Measurements from ENCODE around the gene SELENON. TPM values are rescaled to one million over a fixed set of nuclear protein-coding genes. Genes with fewer than 3 reads are reported as not detected.

The SELENON gene
- polyA plus RNA-seq, 1 of the 3 experiments (the other 2 are of a cell fraction), result 56.2 TPM

DNA sequence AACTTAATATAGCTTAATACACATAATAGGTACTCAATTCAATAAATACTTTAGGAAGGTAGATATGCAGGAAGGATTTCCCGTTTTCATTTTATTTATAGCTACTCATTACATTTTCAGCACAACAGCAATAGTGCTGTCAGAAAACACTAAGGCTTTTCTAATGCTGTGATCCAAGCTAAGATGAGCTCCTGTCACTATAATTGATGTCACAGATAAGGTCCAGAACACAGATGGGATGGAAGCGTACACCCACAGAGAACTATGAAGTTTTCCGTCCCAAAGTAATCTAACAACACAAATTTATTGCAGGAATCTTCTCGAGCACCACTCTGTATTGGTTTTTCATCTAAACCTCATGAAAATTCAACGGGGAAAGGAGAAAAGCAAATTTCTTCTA is 45.7 kb downstream of the SELENON start:
- H3K27me3 ChIP-seq (ENCODE audit: insufficient read depth), result no peaks in the 10 kb centered on the region
- CTCF ChIA-PET, result no interaction called here
- H4K20me1 ChIP-seq (ENCODE audit: insufficient read depth), result no peaks in the 10 kb centered on the region
- POLR2A ChIA-PET, result no interaction called here
- 0 out of 2 replicates have a peak, but pooled peaks cover 5% of the 10 kb centered on the region for H3K9me3 ChIP-seq
- H3K4me1 ChIP-seq (ENCODE audit: control insufficient read depth in 1 of 2, insufficient read depth in 2 of 2, low read depth in 1 of 2, low read length in 1 of 2), result no peaks in the 10 kb centered on the region
- no peak for TF ChIP-seq FOXJ3 (CRISPR knock-in tag; IDR thresholded peaks at IDR 0.05)
- TF ChIP-seq, protein P1, sequence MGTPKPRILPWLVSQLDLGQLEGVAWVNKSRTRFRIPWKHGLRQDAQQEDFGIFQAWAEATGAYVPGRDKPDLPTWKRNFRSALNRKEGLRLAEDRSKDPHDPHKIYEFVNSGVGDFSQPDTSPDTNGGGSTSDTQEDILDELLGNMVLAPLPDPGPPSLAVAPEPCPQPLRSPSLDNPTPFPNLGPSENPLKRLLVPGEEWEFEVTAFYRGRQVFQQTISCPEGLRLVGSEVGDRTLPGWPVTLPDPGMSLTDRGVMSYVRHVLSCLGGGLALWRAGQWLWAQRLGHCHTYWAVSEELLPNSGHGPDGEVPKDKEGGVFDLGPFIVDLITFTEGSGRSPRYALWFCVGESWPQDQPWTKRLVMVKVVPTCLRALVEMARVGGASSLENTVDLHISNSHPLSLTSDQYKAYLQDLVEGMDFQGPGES (IDR thresholded peaks at IDR 0.05; ENCODE audit: low read depth, low read length), result no peak
- H3K9ac ChIP-seq, result no peak overlapping the region
- no peak overlapping the region for H2AFZ ChIP-seq (ENCODE audit: low read depth)
- no peaks in the 10 kb centered on the region for H3K79me2 ChIP-seq (ENCODE audit: insufficient read depth)
- H3F3A ChIP-seq (replicated peaks; ENCODE audit: insufficient read depth), result no peaks in the 10 kb centered on the region
- no peak overlapping the region for H3K4me3 ChIP-seq (ENCODE audit: low read depth in 2 of 2, low read length in 1 of 2)
- H3K4me2 ChIP-seq, result no peak overlapping the region
- no peak overlapping the region for H3K27ac ChIP-seq (ENCODE audit: low read depth in 2 of 2, low read length in 1 of 2)
- DNase-seq, result no peak
- 85% methylated on average over 5 of the region's 5 CpGs for WGBS (ENCODE audit: low lambda C conversion rate)
- no peaks in the 10 kb centered on the region for H3K36me3 ChIP-seq (replicated peaks in 1 of 2; ENCODE audit: control insufficient read depth in 1 of 2, insufficient read depth in 2 of 2, low read length in 1 of 2)
- no peaks in the 10 kb centered on the region for H3K9me2 ChIP-seq

- Histone ChIP-seq H3K4me2 (no peak overlapping the region), H3K79me2 (ENCODE audit: insufficient read depth) (peaks cover 6% of the 10 kb centered on the region; the same call in 1 of the 2 replicates), H3K9me2 (no peaks in the 10 kb centered on the region), H3F3A (replicated peaks; ENCODE audit: insufficient read depth) (no peaks in the 10 kb centered on the region), H3K9me3 (0 out of 2 replicates have a peak, but pooled peaks cover 7% of the 10 kb centered on the region), H3K27ac (ENCODE audit: low read depth in 2 of 2, low read length in 1 of 2) (no peak overlapping the region), H4K20me1 (ENCODE audit: insufficient read depth) (no peaks in the 10 kb centered on the region), H3K4me3 (ENCODE audit: low read depth in 2 of 2, low read length in 1 of 2) (no peak overlapping the region), H3K27me3 (ENCODE audit: insufficient read depth) (no peaks in the 10 kb centered on the region), H3K4me1 (ENCODE audit: control insufficient read depth in 1 of 2, insufficient read depth in 2 of 2, low read depth in 1 of 2, low read length in 1 of 2) (no peaks in the 10 kb centered on the region), H3K9ac (no peak overlapping the region), H2AFZ (ENCODE audit: low read depth) (no peak overlapping the region), H3K36me3 (replicated peaks in 1 of 2; ENCODE audit: control insufficient read depth in 1 of 2, insufficient read depth in 2 of 2, low read length in 1 of 2) (no peaks in the 10 kb centered on the region)
- TF ChIP-seq, protein P2, sequence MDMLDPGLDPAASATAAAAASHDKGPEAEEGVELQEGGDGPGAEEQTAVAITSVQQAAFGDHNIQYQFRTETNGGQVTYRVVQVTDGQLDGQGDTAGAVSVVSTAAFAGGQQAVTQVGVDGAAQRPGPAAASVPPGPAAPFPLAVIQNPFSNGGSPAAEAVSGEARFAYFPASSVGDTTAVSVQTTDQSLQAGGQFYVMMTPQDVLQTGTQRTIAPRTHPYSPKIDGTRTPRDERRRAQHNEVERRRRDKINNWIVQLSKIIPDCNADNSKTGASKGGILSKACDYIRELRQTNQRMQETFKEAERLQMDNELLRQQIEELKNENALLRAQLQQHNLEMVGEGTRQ (IDR thresholded peaks at IDR 0.05; ENCODE audit: borderline replicate concordance, low read depth, low read length), result no peak
- WGBS (ENCODE audit: low lambda C conversion rate), result 89% methylated on average over 4 of the region's 4 CpGs
- DNase-seq, result no peak
- ChIA-PET POLR2A (no interaction called here), CTCF (no interaction called here)
Measured at GRCh38 chr1:25847929-25848328, 47.9 kb downstream of the SELENON start.

- H3K27me3 ChIP-seq (ENCODE audit: insufficient read depth), result no peaks in the 10 kb centered on the region
- CTCF ChIA-PET, result no interaction called here
- H4K20me1 ChIP-seq (ENCODE audit: insufficient read depth), result no peaks in the 10 kb centered on the region
- H3K9ac ChIP-seq, result no peak overlapping the region
- no peak overlapping the region for H3K27ac ChIP-seq (ENCODE audit: low read depth in 2 of 2, low read length in 1 of 2)
- no peak overlapping the region for H3K4me2 ChIP-seq
- no peak overlapping the region for H2AFZ ChIP-seq (ENCODE audit: low read depth)
- H3K9me3 ChIP-seq, result 0 out of 2 replicates have a peak, but pooled peaks cover 7% of the 10 kb centered on the region
- POLR2A ChIA-PET, result no interaction called here
- DNase-seq, result no peak
- WGBS (ENCODE audit: low lambda C conversion rate), result 91% methylated on average over 1 of the region's 1 CpG
- H3K4me3 ChIP-seq (ENCODE audit: low read depth in 2 of 2, low read length in 1 of 2), result no peak overlapping the region
- H3K9me2 ChIP-seq, result no peaks in the 10 kb centered on the region
- H3K4me1 ChIP-seq (ENCODE audit: control insufficient read depth in 1 of 2, insufficient read depth in 2 of 2, low read depth in 1 of 2, low read length in 1 of 2), result no peaks in the 10 kb centered on the region
- no peaks in the 10 kb centered on the region for H3F3A ChIP-seq (replicated peaks; ENCODE audit: insufficient read depth)
- H3K79me2 ChIP-seq (ENCODE audit: insufficient read depth), result peaks cover 9% of the 10 kb centered on the region; the same call in 1 of the 2 replicates
- H3K36me3 ChIP-seq (replicated peaks in 1 of 2; ENCODE audit: control insufficient read depth in 1 of 2, insufficient read depth in 2 of 2, low read length in 1 of 2), result no peaks in the 10 kb centered on the region
- TF ChIP-seq TAF1 (IDR thresholded peaks at IDR 0.05; ENCODE audit: borderline replicate concordance, low read depth, low read length) (0 out of 2 replicates have a peak, but pooled peaks have one; percentile 6), USF1 (IDR thresholded peaks at IDR 0.05; ENCODE audit: borderline replicate concordance, low read depth) (no peak), PBX3 (IDR thresholded peaks at IDR 0.05) (no peak)
Measured at GRCh38 chr1:25848531-25848930, 48.5 kb downstream of the SELENON start.

Data from SK-N-SH (cell line).